ENCODE measurements around the gene RNF150. TPM values are rescaled to one million over a fixed set of nuclear protein-coding genes. Genes with fewer than 3 reads are reported as not detected.

Gene RNF150
- total RNA-seq, 1 experiment from 2014 or later = 0.14 TPM

GRCh38 chr4:140818433-140818832 is 314.8 kb downstream of the RNF150 start:
- ChIA-PET CTCF (no interaction called here), POLR2A (no interaction called here)
- DNase-seq = no peak
- no TSS peak for BruUV-seq (replicated peaks)
- no peaks in the 10 kb centered on the region for H3K36me3 Mint-ChIP-seq (ENCODE audit: insufficient read depth, unreplicated experiment)
- Histone ChIP-seq H3K4me1 (no peaks in the 10 kb centered on the region), H3K36me3 (ENCODE audit: control insufficient read depth, insufficient read depth, low read length) (no peaks in the 10 kb centered on the region), H3K9me3 (no peaks in the 10 kb centered on the region), H3K4me3 (ENCODE audit: low read depth, low read length) (no peak overlapping the region), H3K27me3 (replicated peaks; ENCODE audit: control insufficient read depth, insufficient read depth, low read length) (no peaks in the 10 kb centered on the region)
- no peaks in the 10 kb centered on the region for H3K4me1 Mint-ChIP-seq (ENCODE audit: low read depth, unreplicated experiment)
- H3K9me3 Mint-ChIP-seq (ENCODE audit: unreplicated experiment) = no peaks in the 10 kb centered on the region
- TF ChIP-seq, protein P1, sequence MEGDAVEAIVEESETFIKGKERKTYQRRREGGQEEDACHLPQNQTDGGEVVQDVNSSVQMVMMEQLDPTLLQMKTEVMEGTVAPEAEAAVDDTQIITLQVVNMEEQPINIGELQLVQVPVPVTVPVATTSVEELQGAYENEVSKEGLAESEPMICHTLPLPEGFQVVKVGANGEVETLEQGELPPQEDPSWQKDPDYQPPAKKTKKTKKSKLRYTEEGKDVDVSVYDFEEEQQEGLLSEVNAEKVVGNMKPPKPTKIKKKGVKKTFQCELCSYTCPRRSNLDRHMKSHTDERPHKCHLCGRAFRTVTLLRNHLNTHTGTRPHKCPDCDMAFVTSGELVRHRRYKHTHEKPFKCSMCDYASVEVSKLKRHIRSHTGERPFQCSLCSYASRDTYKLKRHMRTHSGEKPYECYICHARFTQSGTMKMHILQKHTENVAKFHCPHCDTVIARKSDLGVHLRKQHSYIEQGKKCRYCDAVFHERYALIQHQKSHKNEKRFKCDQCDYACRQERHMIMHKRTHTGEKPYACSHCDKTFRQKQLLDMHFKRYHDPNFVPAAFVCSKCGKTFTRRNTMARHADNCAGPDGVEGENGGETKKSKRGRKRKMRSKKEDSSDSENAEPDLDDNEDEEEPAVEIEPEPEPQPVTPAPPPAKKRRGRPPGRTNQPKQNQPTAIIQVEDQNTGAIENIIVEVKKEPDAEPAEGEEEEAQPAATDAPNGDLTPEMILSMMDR (IDR thresholded peaks at IDR 0.05; ENCODE audit: insufficient read depth in 1 of 2, low read depth in 1 of 2, low read length in 1 of 2, severe bottlenecking in 1 of 2, unreplicated experiment in 1 of 2) = no peak
- intact Hi-C loops (cut with micrococcal nuclease; ENCODE audit: unreplicated experiment) = no loop called here
- no peak overlapping the region for H3K27ac Mint-ChIP-seq (ENCODE audit: unreplicated experiment)
- H3K27me3 Mint-ChIP-seq (ENCODE audit: insufficient read depth, unreplicated experiment) = no peaks in the 10 kb centered on the region
- no peak overlapping the region for H3K4me3 Mint-ChIP-seq (ENCODE audit: unreplicated experiment)

- TF ChIP-seq, protein P1 (IDR thresholded peaks at IDR 0.05; ENCODE audit: insufficient read depth in 1 of 2, low read depth in 1 of 2, low read length in 1 of 2, severe bottlenecking in 1 of 2, unreplicated experiment in 1 of 2) = no peak
- Histone ChIP-seq H3K27me3 (replicated peaks; ENCODE audit: control insufficient read depth, insufficient read depth, low read length) (no peaks in the 10 kb centered on the region), H3K4me1 (no peaks in the 10 kb centered on the region), H3K9me3 (no peaks in the 10 kb centered on the region), H3K4me3 (ENCODE audit: low read depth, low read length) (no peak overlapping the region), H3K36me3 (ENCODE audit: control insufficient read depth, insufficient read depth, low read length) (no peaks in the 10 kb centered on the region)
- POLR2A ChIA-PET = no interaction called here
- no peaks in the 10 kb centered on the region for H3K9me3 Mint-ChIP-seq (ENCODE audit: unreplicated experiment)
- H3K27ac Mint-ChIP-seq (ENCODE audit: unreplicated experiment) = no peak overlapping the region
- H3K36me3 Mint-ChIP-seq (ENCODE audit: insufficient read depth, unreplicated experiment) = no peaks in the 10 kb centered on the region
- intact Hi-C loops (cut with micrococcal nuclease; ENCODE audit: unreplicated experiment) = no loop called here
- no TSS peak for BruUV-seq (replicated peaks)
- CTCF ChIA-PET = no interaction called here
- no peaks in the 10 kb centered on the region for H3K4me1 Mint-ChIP-seq (ENCODE audit: low read depth, unreplicated experiment)
- DNase-seq = no peak
- no peaks in the 10 kb centered on the region for H3K27me3 Mint-ChIP-seq (ENCODE audit: insufficient read depth, unreplicated experiment)
- H3K4me3 Mint-ChIP-seq (ENCODE audit: unreplicated experiment) = no peak overlapping the region
These were observed 316.3 kb downstream of the RNF150 start for GRCh38 chr4:140816806-140817510.

DNA sequence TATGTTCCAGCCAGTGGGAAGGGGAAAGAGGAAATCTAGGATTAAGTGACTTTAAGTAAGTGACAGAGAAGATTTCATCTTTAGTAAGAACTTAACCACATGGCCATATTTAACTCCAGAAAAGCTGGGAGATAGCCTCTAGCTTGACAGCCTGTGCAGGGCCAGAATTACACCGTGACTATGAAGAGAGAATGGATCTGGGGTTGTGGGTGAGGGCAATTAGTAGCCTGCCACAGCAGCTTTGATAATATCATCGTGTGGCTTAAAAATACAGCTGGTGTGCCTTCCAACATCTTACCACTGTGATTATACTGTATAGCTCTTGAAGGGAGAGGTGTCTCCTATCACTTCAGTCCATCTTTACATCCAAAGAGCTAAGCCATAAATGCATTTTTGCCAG is 319.5 kb downstream of the RNF150 start:
- H3K36me3 ChIP-seq (ENCODE audit: control insufficient read depth, insufficient read depth, low read length) = no peaks in the 10 kb centered on the region
- intact Hi-C loops (cut with micrococcal nuclease; ENCODE audit: unreplicated experiment) = no loop called here
- H3K27me3 Mint-ChIP-seq (ENCODE audit: insufficient read depth, unreplicated experiment) = no peaks in the 10 kb centered on the region
- H3K4me3 Mint-ChIP-seq (ENCODE audit: unreplicated experiment) = no peak overlapping the region
- ChIA-PET CTCF (no interaction called here), POLR2A (no interaction called here)
- H3K9me3 Mint-ChIP-seq (ENCODE audit: unreplicated experiment) = no peaks in the 10 kb centered on the region
- no peaks in the 10 kb centered on the region for H3K9me3 ChIP-seq
- TF ChIP-seq, protein P1 (IDR thresholded peaks at IDR 0.05; ENCODE audit: insufficient read depth in 1 of 2, low read depth in 1 of 2, low read length in 1 of 2, severe bottlenecking in 1 of 2, unreplicated experiment in 1 of 2) = no peak
- no peaks in the 10 kb centered on the region for H3K36me3 Mint-ChIP-seq (ENCODE audit: insufficient read depth, unreplicated experiment)
- no peak for DNase-seq
- no peaks in the 10 kb centered on the region for H3K27me3 ChIP-seq (replicated peaks; ENCODE audit: control insufficient read depth, insufficient read depth, low read length)
- no peaks in the 10 kb centered on the region for H3K4me1 ChIP-seq
- H3K27ac Mint-ChIP-seq (ENCODE audit: unreplicated experiment) = no peak overlapping the region
- BruUV-seq (replicated peaks) = no TSS peak
- no peak overlapping the region for H3K4me3 ChIP-seq (ENCODE audit: low read depth, low read length)
- H3K4me1 Mint-ChIP-seq (ENCODE audit: low read depth, unreplicated experiment) = no peaks in the 10 kb centered on the region

Data from Caco-2 (cell line).